Pancreas (tissue), 10 donors: ENCODE measurements around the gene ST8SIA1. TPM values are rescaled to one million over a fixed set of nuclear protein-coding genes. Genes with fewer than 3 reads are reported as not detected.

Experiments used
- ATAC-seq, 4 donors: fragments of 200-7000 bp; cut with Tn5 transposase; one replicate each; pipeline versions ENCODE4 v1.8.0 to v1.9.1; 2020; ENCODE audit warnings: mild to moderate bottlenecking in 4 of 4, moderate library complexity in 4 of 4
- DNase-seq, 6 donors: peaks; one replicate each; pipeline ENCODE4 v3.0.0-alpha.2; 2020
- FAIRE-seq: peaks from 2 replicates; lab custom pipeline; 2012; peaks lifted over from hg19 to GRCh38; lab: Jason Lieb, UNC
- H3K27ac ChIP-seq, 4 donors: fragments of 200-600 bp; sonication (generic); 1 replicate in 3 of 4; 2 replicates in 1 of 4; pipeline versions ENCODE4 v1.5.0 to v1.8.0; 2020
- H3K27me3 ChIP-seq, 4 donors: fragments of 200-600 bp; one replicate each; pipeline ENCODE4 v1.8.0; 2021
- H3K36me3 ChIP-seq, 3 donors: fragments of 200-600 bp; sonication (generic) in 1 of 3; one replicate each; pipeline versions ENCODE4 v1.5.0 to v1.8.0; 2020 to 2021
- H3K4me1 ChIP-seq, 3 donors: fragments of 200-600 bp; one replicate each; pipeline ENCODE4 v1.8.0; 2021
- H3K4me3 ChIP-seq, 4 donors: fragments of 200-600 bp; sonication (generic) in 2 of 4; one replicate each; pipeline versions ENCODE4 v1.5.0 to v1.8.0; 2020 to 2021
- H3K9me3 ChIP-seq, 4 donors: fragments of 200-600 bp; one replicate each; pipeline ENCODE4 v1.8.0; 2021
- WGBS, 2 donors: extraction: QIAGEN DNeasy Blood & Tissue Kit; methylation state at CpG; one replicate each; pipeline ENCODE4 v1.1.7; 2013; 5-methylcytosine and 5-hydroxymethylcytosine counted together
- intact Hi-C, 3 donors: fragments of 100-400 bp; cut with DNase I; formaldehyde crosslinking; loops; one replicate each; pipeline versions ENCODE4 v1.11.1 to v1.14.2; 2022
- polyA plus RNA-seq, 2 donors: library from polyadenylated mRNA; stranded (reverse); fragments of 200-250 nt; gene quantifications; one replicate each; pipeline ENCODE4 v1.2.3, GENCODE V29; 2013
- total RNA-seq, 6 donors: library from RNA; stranded (reverse); fragmentation: NEBNext Ultra II Directional in 4 of 6; extraction: Animal tissue kit (Norgen Biotek cat#: 25700) in 4 of 6; gene quantifications; one replicate each; pipeline versions ENCODE4 v1.2.1 to v1.2.4, GENCODE V29; 2021 to 2023
- TF ChIP-seq, protein P1 (sequence below), 4 donors: fragments of 200-600 bp; sonication (generic) in 3 of 4; IDR thresholded peaks; one replicate each; pipeline versions ENCODE4 v1.5.0 to v1.8.0; 2021; ENCODE audit warnings: antibody characterized with exemption in 4 of 4
- donor health status: healthy with polysubstance abuse.
- donor health status: DM: no; HTN: no; CAD: no; lungs with moderate emphysema.
- donor health status: DM: no; HTN: no; CAD: no.
- donor health status: control.
- donor health status: control.
- donor health status: Bipolar disorder and iron deficiency.
- donor health status: DM: yes; HTN: yes; CAD: no.
- donor health status: DM: no; HTN: no; CAD: no.
- donor health status: DM: no; HTN: no; CAD: no.
- donor health status: DM: yes; HTN: yes; CAD: no.

The ST8SIA1 gene
- total and polyA plus RNA-seq, 8 donors: 0.38 to 1.5 (median 0.88) TPM; not detected in 2

DNA sequence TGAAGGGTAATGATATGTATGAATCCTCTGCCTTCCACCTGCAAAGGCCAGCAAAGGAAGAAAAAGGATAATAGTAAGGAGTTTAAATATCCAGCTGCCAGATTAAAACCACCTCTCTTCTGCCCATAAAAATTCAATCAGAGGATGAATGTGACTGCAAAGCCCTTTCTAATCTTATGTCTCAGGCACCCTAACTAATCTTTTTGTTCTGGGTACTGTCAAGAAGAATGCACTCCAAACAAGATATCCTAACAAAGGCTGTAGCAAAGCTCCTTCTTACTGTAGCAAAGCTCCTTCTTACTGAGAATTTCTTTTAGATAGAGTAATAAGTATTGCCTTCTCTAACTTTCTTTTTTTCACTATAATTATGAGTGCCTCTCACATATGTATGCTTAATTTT, 91.8 kb downstream of the ST8SIA1 start:
- H3K36me3 ChIP-seq: no peaks in the 10 kb centered on the region
- H3K9me3 ChIP-seq: no peaks in the 10 kb centered on the region
- no peaks in the 10 kb centered on the region for H3K4me1 ChIP-seq
- H3K27me3 ChIP-seq: no peaks in the 10 kb centered on the region
- H3K27ac ChIP-seq: no peak overlapping the region
- FAIRE-seq: no peak
- no peak for DNase-seq
- no peak overlapping the region for H3K4me3 ChIP-seq
- no peak for ATAC-seq
- TF ChIP-seq, protein P1, sequence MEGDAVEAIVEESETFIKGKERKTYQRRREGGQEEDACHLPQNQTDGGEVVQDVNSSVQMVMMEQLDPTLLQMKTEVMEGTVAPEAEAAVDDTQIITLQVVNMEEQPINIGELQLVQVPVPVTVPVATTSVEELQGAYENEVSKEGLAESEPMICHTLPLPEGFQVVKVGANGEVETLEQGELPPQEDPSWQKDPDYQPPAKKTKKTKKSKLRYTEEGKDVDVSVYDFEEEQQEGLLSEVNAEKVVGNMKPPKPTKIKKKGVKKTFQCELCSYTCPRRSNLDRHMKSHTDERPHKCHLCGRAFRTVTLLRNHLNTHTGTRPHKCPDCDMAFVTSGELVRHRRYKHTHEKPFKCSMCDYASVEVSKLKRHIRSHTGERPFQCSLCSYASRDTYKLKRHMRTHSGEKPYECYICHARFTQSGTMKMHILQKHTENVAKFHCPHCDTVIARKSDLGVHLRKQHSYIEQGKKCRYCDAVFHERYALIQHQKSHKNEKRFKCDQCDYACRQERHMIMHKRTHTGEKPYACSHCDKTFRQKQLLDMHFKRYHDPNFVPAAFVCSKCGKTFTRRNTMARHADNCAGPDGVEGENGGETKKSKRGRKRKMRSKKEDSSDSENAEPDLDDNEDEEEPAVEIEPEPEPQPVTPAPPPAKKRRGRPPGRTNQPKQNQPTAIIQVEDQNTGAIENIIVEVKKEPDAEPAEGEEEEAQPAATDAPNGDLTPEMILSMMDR (IDR thresholded peaks at IDR 0.05): no peak
- intact Hi-C loops: no loop called here

DNA sequence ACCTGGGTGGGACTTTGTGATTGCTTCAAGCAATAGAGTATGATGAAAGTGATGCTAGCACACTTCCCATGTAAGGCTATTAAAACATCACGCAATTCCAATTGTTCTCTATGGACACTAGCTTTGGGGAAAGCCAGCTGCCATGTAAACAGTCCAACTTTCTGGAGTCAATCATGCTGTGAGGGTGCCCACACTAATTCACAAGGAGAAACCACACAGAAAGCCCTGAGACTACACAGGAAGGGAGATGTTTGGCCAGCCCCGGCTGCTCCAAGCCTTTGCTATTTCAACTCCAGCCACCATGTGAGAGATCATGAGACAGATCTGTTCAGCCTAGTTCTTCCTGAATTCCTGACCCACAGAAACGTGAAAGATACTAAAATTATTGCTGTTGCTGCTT, 96.3 kb downstream of the ST8SIA1 start:
- no peaks in the 10 kb centered on the region for H3K36me3 ChIP-seq
- H3K4me1 ChIP-seq: no peaks in the 10 kb centered on the region
- H3K27ac ChIP-seq: no peak overlapping the region
- H3K9me3 ChIP-seq: no peaks in the 10 kb centered on the region
- H3K4me3 ChIP-seq: no peak overlapping the region
- TF ChIP-seq, protein P1 (IDR thresholded peaks at IDR 0.05): no peak
- WGBS, 2 donors: 62 to 75% methylated on average over 3 of the region's 3 CpGs
- FAIRE-seq: no peak
- no peaks in the 10 kb centered on the region for H3K27me3 ChIP-seq
- ATAC-seq: no peak
- intact Hi-C loops: no loop called here
- no peak for DNase-seq

DNA sequence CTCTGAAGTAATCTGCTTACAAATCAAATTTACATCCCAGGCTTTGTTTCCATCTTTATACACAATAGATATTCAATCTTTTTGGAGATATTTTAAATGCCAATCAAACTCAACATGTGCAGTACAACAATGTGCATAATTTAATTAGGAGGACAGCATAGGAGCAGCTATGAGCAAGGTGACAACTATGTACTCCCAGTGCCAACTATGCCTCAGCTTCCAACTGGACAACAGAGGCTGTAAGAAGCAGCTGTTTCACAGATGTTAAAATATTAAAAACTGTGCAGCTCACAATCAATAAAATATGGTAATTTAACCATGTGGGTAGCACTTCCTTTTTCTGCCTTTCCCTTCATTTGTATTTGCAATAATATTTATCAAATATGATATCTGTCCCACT, 99.9 kb downstream of the ST8SIA1 start:
- TF ChIP-seq, protein P1 (IDR thresholded peaks at IDR 0.05): no peak
- Histone ChIP-seq H3K4me3 (no peak overlapping the region), H3K4me1 (no peaks in the 10 kb centered on the region), H3K27ac (no peak overlapping the region), H3K27me3 (no peaks in the 10 kb centered on the region), H3K9me3 (no peaks in the 10 kb centered on the region), H3K36me3 (no peaks in the 10 kb centered on the region)
- DNase-seq (no peak), FAIRE-seq (no peak), ATAC-seq (no peak)
- intact Hi-C loops: no loop called here

DNA sequence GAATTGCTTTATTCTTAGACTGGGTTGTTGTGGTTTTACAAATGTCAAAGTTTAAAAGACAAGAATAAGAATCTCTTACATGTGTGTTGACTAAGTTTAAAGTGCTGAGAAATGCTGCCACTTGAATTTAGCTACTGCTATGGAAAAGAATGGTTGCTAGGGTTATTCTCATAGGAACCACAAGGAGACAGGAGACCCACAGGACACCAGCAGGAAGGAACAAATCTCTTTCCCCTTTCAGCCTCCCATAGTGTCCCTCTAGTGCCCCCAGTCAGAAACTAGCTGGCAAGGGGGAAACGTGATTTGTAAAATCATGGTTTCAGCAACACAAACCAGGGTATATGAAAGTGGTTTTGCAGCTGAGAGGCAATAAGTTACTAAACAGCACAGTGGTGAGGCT, 102.7 kb downstream of the ST8SIA1 start:
- ATAC-seq (no peak), FAIRE-seq (no peak), DNase-seq (no peak)
- TF ChIP-seq, protein P1 (IDR thresholded peaks at IDR 0.05): no peak
- Histone ChIP-seq H3K4me3 (no peak overlapping the region), H3K4me1 (no peaks in the 10 kb centered on the region), H3K27me3 (no peaks in the 10 kb centered on the region), H3K36me3 (no peaks in the 10 kb centered on the region), H3K9me3 (no peaks in the 10 kb centered on the region), H3K27ac (no peak overlapping the region)
- intact Hi-C loops: no loop called here
- 44 to 45% methylated on average over 1 of the region's 1 CpG for WGBS, 2 donors

DNA sequence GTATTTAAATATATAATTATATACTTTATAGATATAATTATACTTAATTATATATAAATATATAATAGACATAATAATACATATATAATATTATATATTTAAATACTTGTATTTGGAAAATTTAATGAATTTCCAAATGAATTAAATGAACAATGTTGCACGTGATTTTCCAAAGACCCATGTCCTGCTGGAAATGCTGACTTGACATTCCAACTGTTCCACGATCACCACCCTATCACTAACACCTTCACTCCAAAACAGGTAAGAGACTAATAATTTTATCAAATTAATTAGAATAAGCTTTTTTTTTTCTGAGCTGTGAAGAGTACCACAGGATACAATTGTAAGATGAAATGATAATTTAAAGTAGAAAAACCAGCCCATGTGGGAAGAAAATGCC, 103.4 kb downstream of the ST8SIA1 start:
- no peaks in the 10 kb centered on the region for H3K36me3 ChIP-seq
- H3K4me1 ChIP-seq: no peaks in the 10 kb centered on the region
- H3K9me3 ChIP-seq: no peaks in the 10 kb centered on the region
- TF ChIP-seq, protein P1 (IDR thresholded peaks at IDR 0.05): no peak
- H3K4me3 ChIP-seq: no peak overlapping the region
- no peak for DNase-seq
- no peaks in the 10 kb centered on the region for H3K27me3 ChIP-seq
- ATAC-seq: no peak
- no peak overlapping the region for H3K27ac ChIP-seq
- intact Hi-C loops: no loop called here
- WGBS, 2 donors: 74 to 92% methylated on average over 2 of the region's 2 CpGs
- FAIRE-seq: no peak
